Stimulated activated CD8-positive, alpha-beta memory T cell treated with anti-CD3 and anti-CD28 coated beads, Interleukin-7, amount 100 ng/mL, for 4 hours (primary cell): ENCODE data around the gene SRGAP1.
"Not testable (repeated sequence)": the region's sequence is repeated elsewhere in the genome, so short reads cannot be mapped to it uniquely, and the experiment has no call there.

ENCODE experiments used
- DNase-seq, 2 donors: peaks; one replicate each; pipeline ENCODE4 v3.0.0-alpha.2; 2020; ENCODE audit warnings: low read depth in 2 of 2

SRGAP1 gene

DNA sequence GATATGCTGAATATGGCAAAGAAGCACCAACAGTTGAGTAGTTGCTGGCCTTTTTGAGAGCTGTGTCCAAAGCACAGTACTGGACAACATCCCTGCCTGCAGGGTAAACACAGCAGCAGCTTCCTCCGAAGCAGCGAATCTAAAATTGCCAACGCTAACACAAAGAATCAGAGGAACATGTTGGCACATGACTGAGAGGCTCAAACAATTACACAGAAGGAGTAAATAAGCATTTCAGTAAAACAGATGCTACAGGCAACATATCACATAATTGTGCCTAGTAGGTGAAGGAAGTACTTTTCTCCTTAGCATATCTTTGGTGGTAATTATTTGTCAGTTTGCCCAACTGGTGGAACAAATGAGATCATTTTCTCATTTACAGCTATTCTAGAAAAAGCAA is 325.5 kb downstream of the SRGAP1 start:
- DNase-seq = no peak

GRCh38 chr12:64170730-64171129 is 326.2 kb downstream of the SRGAP1 start:
- no peak for DNase-seq

DNA sequence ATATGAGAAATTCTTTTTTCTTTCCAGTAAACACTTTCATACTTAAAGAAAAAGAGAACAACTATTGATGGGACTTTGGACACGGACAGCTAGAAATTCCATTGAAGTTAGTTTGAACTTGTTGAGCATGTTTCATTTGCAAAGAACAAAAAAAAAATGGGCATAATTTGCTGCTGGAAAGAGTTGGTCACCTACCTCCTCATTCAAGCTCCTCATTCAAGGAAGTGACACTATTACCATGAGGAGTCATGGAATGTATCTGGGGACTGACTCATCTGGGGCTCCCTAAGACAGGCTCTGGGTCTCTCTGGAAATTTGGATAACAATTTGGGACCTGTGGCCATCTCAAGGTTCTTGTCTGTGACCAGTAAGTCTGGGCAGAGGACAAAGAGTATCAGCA is 327.2 kb downstream of the SRGAP1 start:
- no peak for DNase-seq

DNA sequence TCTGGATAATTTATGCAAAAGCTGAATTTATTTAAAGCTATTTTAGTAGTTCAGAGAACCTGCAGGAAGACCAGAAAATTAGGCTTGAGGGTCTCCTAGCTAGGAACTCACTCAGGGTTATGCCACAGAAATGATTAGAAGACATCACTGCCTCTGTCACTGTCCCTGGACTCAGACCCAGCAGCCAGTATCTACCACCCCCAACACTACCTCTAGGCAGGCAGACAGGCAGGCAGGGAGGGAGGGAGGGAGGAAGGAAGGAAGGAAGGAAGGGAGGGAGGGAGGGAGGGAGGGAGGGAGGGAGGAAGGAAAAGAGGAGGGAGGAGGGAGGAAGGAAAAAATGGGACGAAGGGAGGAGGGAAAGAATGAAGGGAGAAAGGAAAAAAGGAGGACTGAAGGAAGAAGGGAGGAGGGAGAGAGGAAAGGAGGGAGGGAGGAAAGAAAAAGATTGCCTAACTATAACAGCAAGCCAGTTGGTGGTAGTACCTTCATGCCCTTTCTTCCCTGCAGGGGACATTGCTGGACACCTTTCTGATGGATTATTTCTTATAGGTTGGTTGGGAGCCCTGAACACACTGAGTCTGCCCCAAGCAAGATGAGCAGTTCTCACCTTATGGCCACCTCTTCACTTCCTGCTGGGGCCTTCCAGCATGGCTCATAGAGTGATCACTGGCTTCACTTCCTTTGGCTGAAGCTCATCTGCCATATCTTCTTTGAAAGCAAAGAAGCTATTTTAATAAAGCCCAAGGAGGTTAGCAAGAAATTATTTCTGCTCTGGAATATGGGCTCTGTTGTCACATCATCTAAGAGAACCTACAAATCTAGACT is 327.9 kb downstream of the SRGAP1 start:
- DNase-seq = no peak

GRCh38 chr12:64173456-64173855 is 329.0 kb downstream of the SRGAP1 start:
- DNase-seq = no peak

GRCh38 chr12:64175254-64175945 is 330.9 kb downstream of the SRGAP1 start:
- DNase-seq = no peak

- DNase-seq = no peak
Observed at GRCh38 chr12:64177001-64177400, 332.5 kb downstream of the SRGAP1 start.

DNA sequence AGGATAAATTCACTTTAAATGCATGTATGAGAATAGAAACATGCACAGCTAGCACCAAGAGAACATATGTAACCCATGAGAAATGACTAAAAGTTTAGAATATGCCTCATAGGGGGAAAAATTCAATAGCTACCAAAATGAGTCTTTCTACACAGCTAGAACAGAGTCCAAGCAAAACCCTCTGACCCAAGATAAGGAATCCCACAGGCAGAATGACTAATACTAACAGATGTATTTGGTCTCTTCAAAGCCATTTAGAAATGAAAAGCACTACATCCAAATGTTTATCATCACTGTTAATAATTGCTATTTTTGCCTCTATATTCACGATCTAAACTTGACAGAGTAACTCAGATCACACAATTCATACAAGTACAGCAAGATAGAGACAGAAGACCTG is 333.6 kb downstream of the SRGAP1 start:
- DNase-seq = no peak

DNA sequence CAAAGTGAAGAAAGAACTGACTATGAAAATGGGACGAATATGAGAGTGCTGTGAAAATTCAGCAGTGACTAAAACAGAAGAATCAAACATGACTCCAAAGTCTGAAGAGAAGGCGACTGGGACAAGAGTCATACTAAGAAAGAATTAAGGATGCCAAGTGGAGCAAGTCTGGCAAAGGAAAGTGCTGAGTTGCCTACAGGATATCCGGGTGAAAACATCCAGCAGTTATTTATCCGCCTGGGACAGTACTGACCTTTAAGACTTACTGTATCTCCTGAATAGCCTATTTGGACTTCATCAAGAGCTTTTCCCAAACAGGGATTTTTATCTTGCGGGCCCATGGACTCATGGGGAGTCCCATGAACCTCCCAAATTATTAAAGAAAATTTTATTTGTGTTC is 336.5 kb downstream of the SRGAP1 start:
- DNase-seq = no peak

DNA sequence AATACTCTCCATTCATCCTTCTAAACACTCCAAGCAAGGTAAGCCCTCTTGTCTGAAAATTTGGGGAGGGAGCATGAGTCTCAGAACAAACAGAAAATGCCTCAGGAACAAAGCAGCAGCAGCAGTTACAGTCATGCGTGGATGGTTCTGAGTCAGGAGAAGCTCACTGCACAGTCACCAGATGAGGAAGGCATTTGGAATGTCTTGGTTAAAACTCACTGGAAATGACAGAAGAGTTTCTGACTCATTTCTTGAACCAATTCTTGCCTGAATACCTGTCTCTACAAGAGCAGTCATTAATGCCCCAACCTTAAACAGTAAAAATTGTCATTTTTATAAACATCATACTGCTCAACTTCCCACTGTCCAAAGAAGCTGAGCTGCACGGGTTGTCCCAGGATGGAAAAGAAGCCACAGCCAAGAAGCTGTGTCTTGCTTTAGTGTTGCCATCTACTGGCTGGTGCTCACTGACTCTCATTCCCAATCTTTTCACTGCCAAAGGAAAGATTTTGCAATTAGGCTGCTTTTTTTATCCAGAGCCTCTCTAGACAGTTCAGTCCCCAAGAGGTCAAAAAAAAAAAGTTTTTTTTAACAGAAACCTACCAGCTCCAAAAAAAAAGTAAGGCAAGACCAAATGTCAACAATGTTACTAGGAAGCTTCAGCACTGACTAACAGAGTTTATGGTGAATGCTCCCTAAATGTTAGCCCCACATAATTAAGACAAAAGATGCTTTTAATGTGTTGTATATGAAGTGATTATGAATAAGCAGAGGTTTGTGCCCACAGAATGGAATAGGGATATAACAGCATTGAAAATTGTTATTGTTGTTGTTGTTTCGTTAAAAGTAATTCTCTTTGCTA is 337.2 kb downstream of the SRGAP1 start:
- no peak for DNase-seq

DNA sequence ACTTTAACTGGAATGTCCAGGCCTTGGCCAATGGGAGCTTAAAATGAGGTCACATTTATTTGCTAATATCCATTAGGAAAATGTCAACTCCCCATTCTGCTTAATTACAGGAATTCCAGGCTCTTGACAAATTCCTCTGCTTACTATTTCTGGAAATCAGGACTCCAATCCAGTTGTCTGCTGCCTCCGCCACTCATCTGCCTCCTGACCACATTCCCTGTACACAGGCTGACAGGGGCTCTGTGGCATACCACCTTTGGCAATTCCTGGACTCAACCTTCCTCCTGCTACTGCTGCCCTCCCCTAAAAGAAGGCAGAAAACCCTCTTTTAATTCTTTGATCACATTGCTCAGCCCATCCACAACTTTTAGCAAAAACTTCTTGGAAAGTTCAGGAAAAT is 339.7 kb downstream of the SRGAP1 start:
- no peak for DNase-seq

GRCh38 chr12:64186789-64187188 is 342.3 kb downstream of the SRGAP1 start:
- no peak for DNase-seq

DNA sequence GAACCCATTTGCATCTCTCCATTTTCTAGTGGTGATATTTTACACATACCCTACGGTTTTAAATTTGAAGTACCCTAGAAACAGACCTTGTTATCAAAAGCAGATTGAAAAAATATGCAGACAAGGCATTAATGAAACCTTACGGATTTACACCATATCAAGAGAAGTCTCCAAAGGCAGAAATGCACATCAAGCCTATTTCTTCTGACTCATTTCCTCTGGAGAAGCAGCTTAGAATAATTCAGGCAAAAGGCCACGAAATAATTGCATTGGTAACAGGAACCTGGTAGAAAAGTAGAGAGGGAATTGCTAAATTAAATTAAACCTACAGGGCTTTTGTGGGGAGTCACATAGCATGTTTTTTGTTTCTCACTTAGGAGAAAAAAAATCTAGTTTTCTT is 342.9 kb downstream of the SRGAP1 start:
- DNase-seq = no peak

- DNase-seq = no peak
Observed at GRCh38 chr12:64187794-64188193, 343.3 kb downstream of the SRGAP1 start.

DNA sequence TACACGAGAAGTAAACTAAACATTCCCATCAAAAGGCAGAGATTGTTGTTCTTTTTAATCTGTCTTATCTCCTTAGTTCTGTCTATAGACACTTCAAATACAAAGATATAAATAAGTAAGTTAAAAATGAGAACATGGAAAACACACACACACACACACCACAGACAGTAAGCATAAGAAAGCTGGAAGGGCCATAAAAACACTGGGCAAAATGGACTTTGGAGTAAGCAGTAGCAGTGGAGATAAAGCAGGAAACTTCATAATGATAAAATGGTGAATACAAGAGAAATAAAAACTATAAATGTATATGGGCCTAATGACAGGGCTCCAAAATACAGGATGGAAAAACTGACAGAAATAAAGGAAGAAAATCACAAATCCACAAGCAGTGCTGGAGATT is 345.0 kb downstream of the SRGAP1 start:
- DNase-seq = no peak

DNA sequence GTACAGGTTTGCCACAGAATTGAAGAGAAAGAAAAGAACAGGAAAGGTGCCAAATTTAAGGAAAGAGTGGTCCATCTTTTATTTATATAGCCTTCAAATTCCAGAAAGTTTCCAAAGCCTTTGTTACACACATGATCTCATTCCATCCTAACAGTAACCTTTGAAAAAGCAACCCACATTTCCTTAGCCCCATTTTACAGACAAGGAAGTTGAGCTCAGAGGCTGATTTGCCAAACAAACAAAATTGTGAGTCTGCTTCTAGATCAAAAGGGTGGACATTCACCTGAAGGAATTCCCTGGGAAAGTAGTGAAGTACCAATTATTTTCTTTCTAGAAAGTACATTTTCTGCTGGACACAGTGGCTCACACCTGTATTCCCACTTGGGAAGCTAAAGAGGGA is 345.6 kb downstream of the SRGAP1 start:
- no peak for DNase-seq

- no peak for DNase-seq
Observed at GRCh38 chr12:64192644-64193444, 348.3 kb downstream of the SRGAP1 start.

- DNase-seq = no peak
Observed at GRCh38 chr12:64193931-64194330, 349.4 kb downstream of the SRGAP1 start.

DNA sequence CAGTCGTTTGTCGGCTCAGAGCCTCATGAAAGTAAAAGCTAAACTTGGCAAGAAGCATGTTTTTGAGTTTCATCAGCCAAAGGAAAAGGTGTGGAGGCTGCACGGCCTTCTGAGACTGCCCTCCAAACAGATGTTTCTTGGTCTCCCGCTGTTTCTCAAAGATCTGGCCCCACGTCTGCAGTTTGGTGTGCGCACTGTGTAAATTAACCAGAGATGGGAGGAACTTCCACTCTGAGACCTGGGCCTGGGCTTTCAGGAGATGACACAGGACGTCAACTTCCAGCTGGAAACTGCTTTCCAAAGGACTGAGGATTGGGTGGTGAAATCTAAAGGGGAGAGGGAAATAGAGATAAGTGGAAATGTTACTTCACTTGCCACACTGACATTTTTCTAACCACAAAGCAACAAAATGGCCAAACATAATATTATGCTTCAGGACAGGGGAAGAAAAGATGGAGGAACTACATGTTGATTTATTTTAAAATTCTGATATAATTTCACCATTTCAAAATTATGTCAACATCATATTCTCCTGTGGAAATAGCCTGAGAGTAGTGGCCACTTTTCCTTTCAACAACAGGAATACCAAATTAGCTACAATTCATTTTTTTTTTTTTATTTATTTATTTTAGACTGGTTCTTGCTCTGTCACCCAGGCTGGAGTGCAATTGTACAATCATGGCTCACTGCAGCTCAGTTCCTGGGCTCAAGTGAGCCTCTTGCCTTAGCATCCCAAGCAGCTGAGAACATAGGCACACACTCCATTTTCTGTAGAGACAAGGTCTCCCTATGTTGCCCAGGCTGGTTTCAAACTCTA is 350.0 kb downstream of the SRGAP1 start:
- no peak for DNase-seq

DNA sequence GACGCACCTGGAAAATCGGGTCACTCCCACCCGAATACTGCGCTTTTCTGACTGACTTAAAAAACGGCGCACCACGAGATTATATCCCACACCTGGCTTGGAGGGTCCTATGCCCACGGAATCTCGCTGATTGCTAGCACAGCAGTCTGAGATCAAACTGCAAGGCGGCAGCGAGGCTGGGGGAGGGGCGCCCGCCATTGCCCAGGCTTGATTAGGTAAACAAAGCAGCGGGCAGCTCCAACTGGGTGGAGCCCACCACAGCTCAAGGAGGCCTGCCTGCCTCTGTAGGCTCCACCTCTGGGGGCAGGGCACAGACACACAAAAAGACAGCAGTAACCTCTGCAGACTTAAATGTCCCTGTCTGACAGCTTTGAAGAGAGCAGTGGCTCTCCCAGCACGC is 351.3 kb downstream of the SRGAP1 start:
- not testable (repeated sequence) for DNase-seq

GRCh38 chr12:64203036-64203435 is 358.5 kb downstream of the SRGAP1 start:
- DNase-seq = no peak
